H9 (cell line): ENCODE data around the gene ITGA1. TPM values are rescaled to one million over a fixed set of nuclear protein-coding genes. Genes with fewer than 3 reads are reported as not detected.

Experiments used
- DNase-seq: peaks from one replicate; pipeline ENCODE4 v3.0.0-alpha.2; 2017
- H2AFZ ChIP-seq: one replicate; pipeline ENCODE4 v1.6.1; 2013; ENCODE audit warnings: mild to moderate bottlenecking, low read length, control low read depth, moderate library complexity
- H2AK5ac ChIP-seq: 2 replicates; pipeline ENCODE4 v1.6.1; 2013; ENCODE audit warnings: low read length, control low read depth, mixed read lengths; ENCODE audit not compliant: insufficient read length
- H2BK120ac ChIP-seq: one replicate; pipeline ENCODE4 v1.6.1; 2013; ENCODE audit warnings: low read depth, mild to moderate bottlenecking, low read length, control low read depth, inconsistent platforms; ENCODE audit not compliant: poor library complexity, severe bottlenecking
- H2BK12ac ChIP-seq: 2 replicates; pipeline ENCODE4 v1.6.1; 2013; ENCODE audit warnings: low read length, control low read depth, mixed read lengths, low read depth; ENCODE audit not compliant: insufficient read length
- H2BK15ac ChIP-seq: 2 replicates; pipeline ENCODE4 v1.6.1; 2013; ENCODE audit warnings: low read depth, low read length, control low read depth
- H2BK20ac ChIP-seq: one replicate; pipeline ENCODE4 v1.6.1; 2013; ENCODE audit warnings: low read depth, mild to moderate bottlenecking, low read length, control low read depth, inconsistent platforms; ENCODE audit not compliant: poor library complexity, severe bottlenecking
- H2BK5ac ChIP-seq: 2 replicates; pipeline ENCODE4 v1.6.1; 2013; ENCODE audit warnings: low read length, control low read depth, mixed read lengths; ENCODE audit not compliant: insufficient read length
- H3K14ac ChIP-seq: 2 replicates; pipeline ENCODE4 v1.6.1; 2013; ENCODE audit warnings: low read length, control low read depth; ENCODE audit not compliant: insufficient read depth
- H3K18ac ChIP-seq: 2 replicates; pipeline ENCODE4 v1.6.1; 2013; ENCODE audit warnings: low read depth, mild to moderate bottlenecking, mixed read lengths, low read length, control low read depth; ENCODE audit not compliant: insufficient read length
- H3K23ac ChIP-seq: 2 replicates; pipeline ENCODE4 v1.6.1; 2013; ENCODE audit warnings: low read length, control low read depth, mixed read lengths, low read depth; ENCODE audit not compliant: insufficient read length
- H3K23me2 ChIP-seq: 2 replicates; pipeline ENCODE4 v1.6.1; 2013; ENCODE audit warnings: low read depth, mild to moderate bottlenecking, mixed read lengths, low read length, control low read depth; ENCODE audit not compliant: insufficient read length, poor library complexity, severe bottlenecking
- H3K27ac ChIP-seq: 2 replicates; pipeline ENCODE4 v1.5.1; 2013; ENCODE audit warnings: low read length, control low read depth, mixed read lengths, low read depth; ENCODE audit not compliant: insufficient read length
- H3K27me3 ChIP-seq: 2 replicates; pipeline ENCODE4 v1.6.1; 2013; ENCODE audit warnings: low read length, control low read depth, inconsistent platforms; ENCODE audit not compliant: insufficient read depth
- H3K4ac ChIP-seq: 2 replicates; pipeline ENCODE4 v1.6.1; 2013; ENCODE audit warnings: low read depth, mild to moderate bottlenecking, control low read depth, inconsistent platforms, low read length, moderate library complexity
- H3K4me1 ChIP-seq: 2 replicates; pipeline ENCODE4 v1.6.1; 2013; ENCODE audit warnings: low read length, control low read depth, inconsistent platforms; ENCODE audit not compliant: insufficient read depth
- H3K4me2 ChIP-seq: 2 replicates; pipeline ENCODE4 v1.6.1; 2013; ENCODE audit warnings: low read length, control low read depth, mixed read lengths; ENCODE audit not compliant: insufficient read length, insufficient read depth
- H3K56ac ChIP-seq: 2 replicates; pipeline ENCODE4 v1.6.1; 2013; ENCODE audit warnings: low read depth, mild to moderate bottlenecking, mixed read lengths, low read length, control low read depth; ENCODE audit not compliant: insufficient read length
- H3K79me1 ChIP-seq: 2 replicates; pipeline ENCODE4 v1.6.1; 2013; ENCODE audit warnings: low read depth, mild to moderate bottlenecking, moderate library complexity, low read length, control low read depth, inconsistent platforms; ENCODE audit not compliant: insufficient read depth, poor library complexity, severe bottlenecking
- H3K79me2 ChIP-seq: 2 replicates; pipeline ENCODE4 v1.6.1; 2013; ENCODE audit warnings: low read length, control low read depth, inconsistent platforms; ENCODE audit not compliant: insufficient read depth
- H3K9ac ChIP-seq: 2 replicates; pipeline ENCODE4 v1.6.1; 2013; ENCODE audit warnings: low read length, control low read depth, mixed read lengths; ENCODE audit not compliant: insufficient read length; ENCODE audit errors: extremely low read depth
- H3K9me3 ChIP-seq: one replicate; pipeline ENCODE4 v1.6.1; 2013; ENCODE audit warnings: low read depth, low read length, inconsistent platforms; ENCODE audit not compliant: control insufficient read depth
- H3T11ph ChIP-seq: one replicate; pipeline ENCODE4 v1.6.1; 2013; ENCODE audit warnings: mild to moderate bottlenecking, low read length, control low read depth, inconsistent platforms
- H4K20me1 ChIP-seq: one replicate; pipeline ENCODE4 v1.6.1; 2013; ENCODE audit not compliant: control insufficient read depth, insufficient read length, insufficient read depth
- H4K5ac ChIP-seq: 2 replicates; pipeline ENCODE4 v1.6.1; 2013; ENCODE audit warnings: low read depth, mild to moderate bottlenecking, mixed read lengths, low read length, control low read depth; ENCODE audit not compliant: insufficient read length
- H4K8ac ChIP-seq: replicated peaks from 2 replicates; pipeline ENCODE4 v1.6.1; 2013; ENCODE audit warnings: low read length, control low read depth, mixed read lengths, low read depth; ENCODE audit not compliant: insufficient read length
- H4K91ac ChIP-seq: 2 replicates; pipeline ENCODE4 v1.6.1; 2013; ENCODE audit warnings: low read depth, mild to moderate bottlenecking, moderate library complexity, mixed read lengths, low read length, control low read depth; ENCODE audit not compliant: insufficient read length
- H3K27ac Mint-ChIP-seq, 3 experiments: 2 replicates in 2 of 3; 3 replicates in 1 of 3; pipeline ENCODE4 v1.8.0; 2020 to 2021; ENCODE audit warnings: mixed read lengths in 3 of 3, mild to moderate bottlenecking in 1 of 3, moderate library complexity in 1 of 3
- H3K27me3 Mint-ChIP-seq: 2 replicates; pipeline ENCODE4 v1.8.0; 2021; ENCODE audit warnings: low read depth, mild to moderate bottlenecking, moderate library complexity, mixed read lengths
- H3K36me3 Mint-ChIP-seq, 3 experiments: 2 replicates in 2 of 3; 3 replicates in 1 of 3; pipeline ENCODE4 v1.8.0; 2020 to 2021; ENCODE audit warnings: low read depth in 3 of 3, mixed read lengths in 3 of 3; ENCODE audit not compliant: insufficient read depth in 1 of 3
- H3K4me1 Mint-ChIP-seq, 2 experiments: 2 replicates each; pipeline ENCODE4 v1.8.0; 2020; ENCODE audit warnings: mixed read lengths in 2 of 2
- H3K4me3 Mint-ChIP-seq, 2 experiments: 2 replicates in 1 of 2; 3 replicates in 1 of 2; pipeline ENCODE4 v1.8.0; 2020 to 2021; ENCODE audit warnings: mild to moderate bottlenecking in 2 of 2, mixed read lengths in 2 of 2, moderate library complexity in 1 of 2
- H3K9me3 Mint-ChIP-seq, 2 experiments: 2 replicates in 1 of 2; 3 replicates in 1 of 2; pipeline ENCODE4 v1.8.0; 2020; ENCODE audit warnings: mild to moderate bottlenecking in 2 of 2, mixed read lengths in 2 of 2, moderate library complexity in 1 of 2
- WGBS: extraction: QIAGEN DNeasy Blood & Tissue Kit; methylation state at CpG from one replicate; pipeline ENCODE4 v1.1.7; 2013; ENCODE audit warnings: missing lambda C conversion rate, low lambda C conversion rate, mixed read lengths; ENCODE audit not compliant: insufficient read length; ENCODE audit errors: extremely low coverage; 5-methylcytosine and 5-hydroxymethylcytosine counted together
- total RNA-seq: library from RNA; stranded (reverse); gene quantifications from 2 replicates; pipeline ENCODE4 v1.2.1, GENCODE V29; 2021
- TF ChIP-seq, protein P1 (sequence below): fragments of 200-600 bp; sonication (generic); conservative IDR thresholded peaks from 3 replicates; pipeline ENCODE4 v1.8.0; 2021; ENCODE audit warnings: antibody characterized with exemption, mild to moderate bottlenecking

The ITGA1 gene
- total RNA-seq, 1 experiment from 2014 or later, result 3.9 TPM

DNA sequence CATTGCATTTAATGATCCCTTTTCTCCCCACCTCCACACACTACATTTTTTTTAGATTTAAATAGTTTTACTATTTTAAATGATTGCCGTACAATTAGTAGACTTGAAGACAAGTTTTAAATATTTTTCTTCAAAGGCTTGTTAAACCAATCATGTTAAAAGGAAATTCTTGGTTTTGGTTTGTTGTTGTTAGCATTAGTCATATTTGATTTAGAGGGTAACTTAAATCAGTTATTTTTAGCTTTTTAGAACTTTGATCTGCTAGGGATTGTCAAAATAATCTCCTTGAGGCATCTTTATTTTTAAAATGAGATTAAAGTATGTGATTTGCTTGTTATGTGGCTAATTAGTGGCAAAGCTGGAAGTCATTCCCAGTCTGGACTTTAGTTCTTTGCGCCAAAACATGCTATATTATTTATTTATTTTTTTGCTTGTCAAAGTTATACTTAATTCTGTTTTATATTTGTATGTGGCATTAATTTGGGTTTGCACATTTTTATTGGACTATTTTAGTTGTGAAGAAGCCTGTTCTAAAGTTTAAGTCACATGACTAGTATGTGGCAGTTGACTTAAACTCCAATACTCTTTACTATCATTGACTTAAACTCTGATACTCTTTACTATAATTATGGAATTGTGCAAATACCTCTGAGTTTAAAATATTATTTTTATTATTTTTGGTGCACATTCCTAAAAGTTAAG, 14.7 kb downstream of the ITGA1 start:
- Histone ChIP-seq H3K9me3 (no peaks in the 10 kb centered on the region), H2BK12ac (no peak overlapping the region), H2BK15ac (no peak overlapping the region), H4K91ac (no peak overlapping the region), H4K8ac (no peak overlapping the region), H3K79me2 (peaks cover 14% of the 10 kb centered on the region; the same call in 1 of the 2 replicates), H3K14ac (no peak overlapping the region), H3K9ac (no peak overlapping the region), H3K4me2 (no peak overlapping the region), H2BK120ac (no peak overlapping the region), H2BK20ac (no peak overlapping the region), H4K20me1 (no peaks in the 10 kb centered on the region), H4K5ac (no peak overlapping the region), H3K79me1 (no peaks in the 10 kb centered on the region), H3K27ac (no peak overlapping the region), H2AK5ac (no peak overlapping the region), H3K4ac (no peak overlapping the region), H3K23me2 (peaks cover 26% of the 10 kb centered on the region), H3K4me1 (peaks cover 6% of the 10 kb centered on the region; the same call in 1 of the 2 replicates), H2AFZ (no peak overlapping the region), H3K27me3 (no peaks in the 10 kb centered on the region), H3K18ac (no peak overlapping the region), H2BK5ac (no peak overlapping the region), H3K56ac (no peak overlapping the region), H3T11ph (no peak overlapping the region), H3K23ac (no peak overlapping the region)
- WGBS, result no CpG with 5 or more reads among the region's 2 CpGs
- H3K36me3 Mint-ChIP-seq, result peaks cover 4 to 7% (median 6%) of the 10 kb centered on the region in 3 experiments
- no peak overlapping the region for H3K27ac Mint-ChIP-seq
- DNase-seq, result no peak
- H3K4me1 Mint-ChIP-seq, result peaks cover 41 to 45% of the 10 kb centered on the region in 2 experiments
- H3K9me3 Mint-ChIP-seq, result no peaks in the 10 kb centered on the region; a peak in 1 of 5 replicates
- H3K4me3 Mint-ChIP-seq, result peak overlapping the region; percentile 91 to 92
- no peaks in the 10 kb centered on the region for H3K27me3 Mint-ChIP-seq
- TF ChIP-seq, protein P1, sequence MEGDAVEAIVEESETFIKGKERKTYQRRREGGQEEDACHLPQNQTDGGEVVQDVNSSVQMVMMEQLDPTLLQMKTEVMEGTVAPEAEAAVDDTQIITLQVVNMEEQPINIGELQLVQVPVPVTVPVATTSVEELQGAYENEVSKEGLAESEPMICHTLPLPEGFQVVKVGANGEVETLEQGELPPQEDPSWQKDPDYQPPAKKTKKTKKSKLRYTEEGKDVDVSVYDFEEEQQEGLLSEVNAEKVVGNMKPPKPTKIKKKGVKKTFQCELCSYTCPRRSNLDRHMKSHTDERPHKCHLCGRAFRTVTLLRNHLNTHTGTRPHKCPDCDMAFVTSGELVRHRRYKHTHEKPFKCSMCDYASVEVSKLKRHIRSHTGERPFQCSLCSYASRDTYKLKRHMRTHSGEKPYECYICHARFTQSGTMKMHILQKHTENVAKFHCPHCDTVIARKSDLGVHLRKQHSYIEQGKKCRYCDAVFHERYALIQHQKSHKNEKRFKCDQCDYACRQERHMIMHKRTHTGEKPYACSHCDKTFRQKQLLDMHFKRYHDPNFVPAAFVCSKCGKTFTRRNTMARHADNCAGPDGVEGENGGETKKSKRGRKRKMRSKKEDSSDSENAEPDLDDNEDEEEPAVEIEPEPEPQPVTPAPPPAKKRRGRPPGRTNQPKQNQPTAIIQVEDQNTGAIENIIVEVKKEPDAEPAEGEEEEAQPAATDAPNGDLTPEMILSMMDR, result no peak
